ENCODE data around the gene ZBTB18.

- TF ChIP-seq CTCF (IDR thresholded peaks at IDR 0.05) (no peak), POLR2A (IDR thresholded peaks at IDR 0.05) (no peak)
Measured at GRCh38 chr1:244054247-244054923, 3.3 kb downstream of the ZBTB18 start.
